ENCODE measurements around the gene ACTL7A.
"Not testable (repeated sequence)": the region's sequence is repeated elsewhere in the genome, so short reads cannot be mapped to it uniquely, and the experiment has no call there.

The ACTL7A gene

DNA sequence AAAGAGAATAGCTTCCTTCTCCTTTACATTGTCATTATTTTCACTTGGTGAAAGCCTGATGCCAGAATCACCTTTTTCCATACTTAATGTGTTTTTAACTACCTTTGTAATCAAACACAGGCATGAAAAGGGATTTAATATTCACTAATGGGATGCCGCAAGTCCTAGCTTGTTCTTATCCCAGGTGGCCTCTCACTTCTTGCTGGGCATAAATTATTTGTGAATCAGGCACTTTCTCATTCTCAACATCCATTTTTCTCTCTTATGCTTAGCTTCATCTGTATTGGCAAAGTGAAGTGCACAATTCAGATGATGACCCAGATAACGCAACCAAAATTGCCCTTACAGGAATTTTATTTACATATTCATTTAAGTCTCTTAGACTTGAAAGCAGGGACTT, 17.2 kb upstream of the ACTL7A start:
- ChIA-PET POLR2A (interaction anchor here (1.3 kb wide), 1 partner anchor 14 kb away, joined by 3 read pairs; no protein-coding TSS in a partner anchor), CTCF (no interaction called here)
- DNase-seq (ENCODE audit: extremely low spot score): no peak
- TF ChIP-seq BHLHE40 (IDR thresholded peaks at IDR 0.05; ENCODE audit: borderline replicate concordance): no peak
- no peak for TF ChIP-seq CTBP1 (IDR thresholded peaks at IDR 0.05; ENCODE audit: borderline replicate concordance)
- no peak for TF ChIP-seq LEF1 (IDR thresholded peaks at IDR 0.05; ENCODE audit: borderline replicate concordance)
- TF ChIP-seq HDGF (IDR thresholded peaks at IDR 0.05; ENCODE audit: borderline replicate concordance): no peak
- no peak for TF ChIP-seq NFRKB (IDR thresholded peaks at IDR 0.05)
- no peak for TF ChIP-seq FOXM1 (IDR thresholded peaks at IDR 0.05; ENCODE audit: borderline replicate concordance)
- no peak for TF ChIP-seq TARDBP (IDR thresholded peaks at IDR 0.05)
- TF ChIP-seq ARNT (IDR thresholded peaks at IDR 0.05): no peak
- TF ChIP-seq FOXK2 (IDR thresholded peaks at IDR 0.05): no peak

DNA sequence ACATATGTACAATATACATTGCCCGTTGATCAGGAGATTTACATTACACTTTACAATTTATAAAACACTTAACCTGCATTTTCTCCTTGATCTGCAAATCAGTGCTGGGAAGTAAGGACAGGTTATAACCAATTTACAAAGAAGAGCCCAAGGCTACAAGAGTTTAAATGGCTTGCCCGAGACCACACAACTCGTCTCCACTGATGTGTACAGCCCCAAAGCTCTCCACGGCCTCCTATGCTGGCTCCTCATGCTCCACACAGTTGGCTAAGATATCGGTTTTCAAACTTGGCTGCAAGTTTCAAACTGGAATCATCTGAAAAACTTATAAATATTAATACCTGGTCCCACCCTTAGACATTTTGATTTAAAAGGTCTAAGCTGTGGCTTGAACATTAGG, 16.6 kb upstream of the ACTL7A start:
- DNase-seq (ENCODE audit: extremely low spot score): no peak
- ChIA-PET CTCF (no interaction called here), POLR2A (interaction anchor here (1.3 kb wide), 1 partner anchor 15 kb away, joined by 3 read pairs; no protein-coding TSS in a partner anchor)
- no peak for TF ChIP-seq ELF4 (IDR thresholded peaks at IDR 0.05)
- TF ChIP-seq PKNOX1 (IDR thresholded peaks at IDR 0.05): no peak
- no peak for TF ChIP-seq BHLHE40 (IDR thresholded peaks at IDR 0.05; ENCODE audit: borderline replicate concordance)
- TF ChIP-seq LEF1 (IDR thresholded peaks at IDR 0.05; ENCODE audit: borderline replicate concordance): no peak
- no peak for TF ChIP-seq L3MBTL2 (conservative IDR thresholded peaks at IDR 0.05)
- no peak for TF ChIP-seq TARDBP (IDR thresholded peaks at IDR 0.05)
- no peak for TF ChIP-seq ARNT (IDR thresholded peaks at IDR 0.05)
- no peak for TF ChIP-seq FOXK2 (IDR thresholded peaks at IDR 0.05)
- TF ChIP-seq CTBP1 (IDR thresholded peaks at IDR 0.05; ENCODE audit: borderline replicate concordance): no peak
- TF ChIP-seq HDGF (IDR thresholded peaks at IDR 0.05; ENCODE audit: borderline replicate concordance): no peak

- DNase-seq (ENCODE audit: extremely low spot score): no peak
- CTCF ChIA-PET: no interaction called here
- no peak for TF ChIP-seq L3MBTL2 (conservative IDR thresholded peaks at IDR 0.05)
- TF ChIP-seq LEF1 (IDR thresholded peaks at IDR 0.05; ENCODE audit: borderline replicate concordance): no peak
- TF ChIP-seq SP1 (IDR thresholded peaks at IDR 0.05): no peak
- no peak for TF ChIP-seq SUZ12 (IDR thresholded peaks at IDR 0.05)
- no peak for TF ChIP-seq ELF4 (IDR thresholded peaks at IDR 0.05)
- no peak for TF ChIP-seq PKNOX1 (IDR thresholded peaks at IDR 0.05)
- TF ChIP-seq TARDBP (IDR thresholded peaks at IDR 0.05): no peak
- no peak for TF ChIP-seq ZNF384 (IDR thresholded peaks at IDR 0.05)
- no peak for TF ChIP-seq ARNT (IDR thresholded peaks at IDR 0.05)
- no peak for TF ChIP-seq HDGF (IDR thresholded peaks at IDR 0.05; ENCODE audit: borderline replicate concordance)
- TF ChIP-seq FOXK2 (IDR thresholded peaks at IDR 0.05): no peak
- no peak for TF ChIP-seq FOXM1 (IDR thresholded peaks at IDR 0.05; ENCODE audit: borderline replicate concordance)
- no peak for TF ChIP-seq NFRKB (IDR thresholded peaks at IDR 0.05)
- TF ChIP-seq CTBP1 (IDR thresholded peaks at IDR 0.05; ENCODE audit: borderline replicate concordance): no peak
- TF ChIP-seq BHLHE40 (IDR thresholded peaks at IDR 0.05; ENCODE audit: borderline replicate concordance): no peak
- no peak for TF ChIP-seq FOXA1 (IDR thresholded peaks at IDR 0.05)
- POLR2A ChIA-PET: no interaction called here
Observed at GRCh38 chr9:108845947-108846346, 16.1 kb upstream of the ACTL7A start.

GRCh38 chr9:108848296-108848695, 13.8 kb upstream of the ACTL7A start:
- DNase-seq (ENCODE audit: extremely low spot score); POLR2A ChIA-PET; CTCF ChIA-PET: not testable (repeated sequence)

GRCh38 chr9:108850293-108850897, 11.7 kb upstream of the ACTL7A start:
- no peak for TF ChIP-seq ELF4 (IDR thresholded peaks at IDR 0.05)
- no peak for TF ChIP-seq SP1 (IDR thresholded peaks at IDR 0.05)
- no peak for TF ChIP-seq SUZ12 (IDR thresholded peaks at IDR 0.05)
- no peak for TF ChIP-seq NFRKB (IDR thresholded peaks at IDR 0.05)
- no peak for TF ChIP-seq CTBP1 (IDR thresholded peaks at IDR 0.05; ENCODE audit: borderline replicate concordance)
- no peak for TF ChIP-seq FOXA1 (IDR thresholded peaks at IDR 0.05)
- no peak for TF ChIP-seq TARDBP (IDR thresholded peaks at IDR 0.05)
- TF ChIP-seq L3MBTL2 (conservative IDR thresholded peaks at IDR 0.05): no peak
- no peak for TF ChIP-seq ARNT (IDR thresholded peaks at IDR 0.05)
- no peak for TF ChIP-seq BHLHE40 (IDR thresholded peaks at IDR 0.05; ENCODE audit: borderline replicate concordance)
- TF ChIP-seq ZNF384 (IDR thresholded peaks at IDR 0.05): no peak
- no peak for TF ChIP-seq PKNOX1 (IDR thresholded peaks at IDR 0.05)
- no peak for TF ChIP-seq FOXK2 (IDR thresholded peaks at IDR 0.05)
- TF ChIP-seq HDGF (IDR thresholded peaks at IDR 0.05; ENCODE audit: borderline replicate concordance): no peak
- no peak for TF ChIP-seq LEF1 (IDR thresholded peaks at IDR 0.05; ENCODE audit: borderline replicate concordance)
- TF ChIP-seq FOXM1 (IDR thresholded peaks at IDR 0.05; ENCODE audit: borderline replicate concordance): no peak
- ChIA-PET POLR2A (no interaction called here), CTCF (no interaction called here)
- DNase-seq (ENCODE audit: extremely low spot score): no peak

DNA sequence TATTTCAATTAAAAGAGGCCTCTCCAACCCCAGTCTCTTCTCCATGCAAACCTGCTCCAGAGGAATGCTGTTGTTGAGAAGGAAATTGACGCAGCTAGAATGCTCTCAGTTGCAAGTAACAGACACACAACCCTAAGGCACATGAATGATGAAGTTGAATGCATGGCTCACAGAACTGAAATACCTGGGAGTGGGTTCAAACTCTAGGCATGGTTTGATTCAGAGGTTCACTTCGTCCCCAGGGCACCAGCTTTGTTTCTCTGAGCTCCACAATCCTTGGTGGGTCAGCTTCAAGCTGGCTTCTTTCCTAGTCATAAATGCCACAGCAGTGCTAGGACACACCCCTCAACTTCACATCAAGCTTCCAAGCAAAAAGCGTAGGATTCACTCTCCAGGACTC, 10.9 kb upstream of the ACTL7A start:
- ChIA-PET CTCF (interaction anchor here (0.8 kb wide), 1 partner anchor 332 kb away, joined by 3 read pairs; no protein-coding TSS in a partner anchor), POLR2A (no interaction called here)
- TF ChIP-seq BHLHE40 (IDR thresholded peaks at IDR 0.05; ENCODE audit: borderline replicate concordance) (no peak), LEF1 (IDR thresholded peaks at IDR 0.05; ENCODE audit: borderline replicate concordance) (no peak), ELF4 (IDR thresholded peaks at IDR 0.05) (no peak)
- DNase-seq (ENCODE audit: extremely low spot score): no peak

Measured in HEK293T (cell line).